HG03378 (cell line): ENCODE data around the gene CLDND1.

Experiments used
- ATAC-seq: cut with Tn5 transposase; IDR thresholded peaks from one replicate; pipeline ENCODE4 v1.9.1; 2021; ENCODE audit warnings: mild to moderate bottlenecking, moderate library complexity; ENCODE audit not compliant: unreplicated experiment

Gene CLDND1

GRCh38 chr3:98552232-98553020, 29.7 kb upstream of the CLDND1 start:
- ATAC-seq: no peak

- no peak for ATAC-seq
These were observed 29.1 kb upstream of the CLDND1 start for GRCh38 chr3:98551754-98552153.

- no peak for ATAC-seq
These were observed 28.5 kb upstream of the CLDND1 start for GRCh38 chr3:98551236-98551635.

- no peak for ATAC-seq
These were observed 28.1 kb upstream of the CLDND1 start for GRCh38 chr3:98550833-98551232.

GRCh38 chr3:98548544-98548943, 25.8 kb upstream of the CLDND1 start:
- no peak for ATAC-seq

- ATAC-seq: peak; percentile 64
These were observed 23.2 kb upstream of the CLDND1 start for GRCh38 chr3:98545940-98546339.

- ATAC-seq: no peak
These were observed 19.9 kb upstream of the CLDND1 start for GRCh38 chr3:98542623-98543022.

- no peak for ATAC-seq
These were observed 19.0 kb upstream of the CLDND1 start for GRCh38 chr3:98541695-98542094.

- ATAC-seq: peak; percentile 48
These were observed 17.6 kb upstream of the CLDND1 start for GRCh38 chr3:98540346-98540745.

GRCh38 chr3:98536456-98537017, 13.8 kb upstream of the CLDND1 start:
- ATAC-seq: peak; percentile 85

- no peak for ATAC-seq
These were observed 12.0 kb upstream of the CLDND1 start for GRCh38 chr3:98534734-98535133.

- ATAC-seq: no peak
These were observed 11.5 kb upstream of the CLDND1 start for GRCh38 chr3:98534168-98534567.

- no peak for ATAC-seq
These were observed 10.2 kb upstream of the CLDND1 start for GRCh38 chr3:98532709-98533571.

GRCh38 chr3:98532275-98532637, 9.6 kb upstream of the CLDND1 start:
- ATAC-seq: no peak

GRCh38 chr3:98531622-98532274, 9.0 kb upstream of the CLDND1 start, which contains the start of gene GPR15:
Gene GPR15, plus strand, starts transcription at chr3:98531978. Its CDS starts 56 bp downstream, at chr3:98532034.
- ATAC-seq: peak; percentile 22

GRCh38 chr3:98530676-98531075, 8.0 kb upstream of the CLDND1 start:
- ATAC-seq: no peak

- no peak for ATAC-seq
These were observed 7.3 kb upstream of the CLDND1 start for GRCh38 chr3:98529856-98530459.

- ATAC-seq: no peak
These were observed 6.0 kb upstream of the CLDND1 start for GRCh38 chr3:98528474-98529346.

- no peak for ATAC-seq
These were observed 2.8 kb upstream of the CLDND1 start for GRCh38 chr3:98525494-98525893.
